Fibroblast of skin of right quadriceps (primary cell): Measurements from ENCODE around the gene ME1.
"Not testable (repeated sequence)": the region's sequence is repeated elsewhere in the genome, so short reads cannot be mapped to it uniquely, and the experiment has no call there.

ENCODE experiments used
- DNase-seq: peaks from one replicate; pipeline ENCODE4 v3.0.0-alpha.2; 2013

The ME1 gene

GRCh38 chr6:83431545-83432155 is 799 bp upstream of the ME1 start:
- no peak for DNase-seq

- peak; percentile 28 for DNase-seq
Observed at GRCh38 chr6:83429857-83430610, 817 bp downstream of the ME1 start.

GRCh38 chr6:83429269-83429668 is 1.6 kb downstream of the ME1 start:
- no peak for DNase-seq

DNA sequence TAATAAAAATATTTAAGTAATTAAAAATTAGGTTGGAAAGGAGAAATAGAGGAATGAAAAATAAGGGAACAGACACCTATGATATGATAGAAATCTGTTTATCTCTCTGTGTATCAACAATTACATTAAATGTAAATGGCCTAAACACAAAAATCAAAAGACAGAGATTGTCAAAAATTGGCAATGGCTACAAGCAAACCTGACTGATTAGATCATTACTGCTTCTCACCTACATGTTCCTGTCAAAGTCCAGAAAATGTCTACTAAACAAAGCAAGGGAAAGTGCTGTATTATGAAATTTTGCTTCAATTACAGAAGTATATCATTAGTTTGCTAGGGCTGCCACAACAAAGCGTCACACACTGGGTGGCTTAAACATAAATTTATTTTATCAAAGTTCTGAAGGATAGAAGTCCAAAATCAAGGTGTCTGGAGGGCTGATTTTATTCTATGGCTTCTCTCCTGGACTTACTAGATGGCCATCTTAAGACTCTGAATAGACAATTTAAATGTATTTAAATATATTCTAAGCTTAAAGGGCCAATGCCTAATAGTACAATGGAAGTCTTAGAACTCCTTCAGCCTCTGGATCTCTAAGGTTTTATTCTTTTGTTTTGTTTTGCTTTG is 6.3 kb downstream of the ME1 start:
- no peak for DNase-seq

GRCh38 chr6:83417880-83418663 is 12.8 kb downstream of the ME1 start:
- peak; percentile 48 for DNase-seq

- DNase-seq = no peak
Observed at GRCh38 chr6:83413068-83413467, 17.8 kb downstream of the ME1 start.

DNA sequence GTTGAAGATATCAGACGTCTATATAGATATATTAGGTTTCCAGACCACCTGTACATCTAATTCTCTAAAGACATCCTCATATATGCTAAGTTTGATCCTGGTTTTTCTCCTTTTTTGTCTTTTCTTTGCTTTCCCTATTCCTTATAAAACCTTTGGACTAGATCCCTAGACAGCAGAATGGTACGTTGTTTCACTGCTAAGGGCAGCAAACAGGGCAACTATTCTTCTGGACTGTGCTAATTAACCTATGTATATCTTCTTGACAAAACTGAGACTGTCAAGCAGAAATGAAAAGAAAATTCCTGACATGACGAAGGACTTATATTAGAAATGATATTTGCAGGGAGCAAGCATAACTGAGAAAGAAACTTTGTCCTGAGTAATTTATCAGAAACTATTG is 19.1 kb downstream of the ME1 start:
- no peak for DNase-seq

DNA sequence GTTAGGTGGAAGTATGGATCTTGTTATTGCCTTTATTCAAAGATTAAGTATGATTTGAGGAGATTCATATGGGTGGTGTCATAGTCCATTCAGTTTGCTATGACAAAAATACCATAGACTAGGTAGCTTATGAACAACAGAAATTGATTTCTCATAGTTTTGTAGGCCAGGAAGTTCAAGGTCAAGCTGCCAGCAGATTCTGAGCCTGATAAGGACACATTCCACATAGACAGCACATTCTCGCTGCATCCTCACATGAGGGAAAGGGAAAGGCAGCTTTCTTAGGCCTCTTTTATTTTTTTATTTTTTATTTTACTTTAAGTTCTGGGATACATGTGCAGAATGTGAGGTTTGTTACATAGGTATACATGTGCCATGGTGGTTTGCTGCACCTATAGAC is 27.7 kb downstream of the ME1 start:
- DNase-seq = no peak

- DNase-seq = no peak
Observed at GRCh38 chr6:83389606-83390005, 41.2 kb downstream of the ME1 start.

DNA sequence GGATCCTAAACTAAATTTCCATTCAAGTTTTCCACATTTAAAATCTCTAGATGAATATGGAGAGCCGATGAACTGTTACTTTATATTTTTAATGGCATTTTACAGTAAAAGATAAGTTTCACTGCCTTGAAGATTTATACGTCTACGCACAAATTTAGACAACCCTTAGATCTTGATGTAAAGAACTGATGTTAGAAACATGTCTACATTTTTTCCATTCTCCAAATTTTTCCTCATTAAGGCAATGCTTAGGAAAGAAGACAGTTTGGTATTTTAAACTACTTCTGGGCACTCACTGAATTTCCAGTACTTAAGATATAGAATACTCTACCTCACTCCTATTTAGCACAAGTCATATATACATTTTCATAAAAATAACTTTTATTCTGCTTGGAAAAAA is 45.4 kb downstream of the ME1 start:
- DNase-seq = no peak

DNA sequence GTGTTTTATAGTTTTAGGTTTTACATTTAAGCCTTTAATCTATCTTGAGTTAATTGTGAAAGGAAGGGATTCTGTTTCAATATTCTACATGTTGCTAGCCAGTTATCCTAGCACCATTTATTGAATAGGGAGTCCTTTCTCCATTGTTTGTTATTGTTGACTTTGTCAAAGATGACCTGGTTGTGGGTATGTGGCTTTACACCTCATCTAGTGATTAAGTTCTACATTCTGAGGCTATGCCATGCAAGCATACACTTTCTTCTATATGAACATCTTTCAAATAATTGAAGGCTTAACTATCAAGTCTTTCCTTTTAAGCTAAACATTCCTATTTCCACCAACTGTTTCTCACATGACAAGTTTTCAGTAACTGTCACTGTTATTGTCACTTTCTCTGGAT is 46.1 kb downstream of the ME1 start:
- DNase-seq = no peak

GRCh38 chr6:83381949-83382348 is 48.9 kb downstream of the ME1 start:
- no peak for DNase-seq

DNA sequence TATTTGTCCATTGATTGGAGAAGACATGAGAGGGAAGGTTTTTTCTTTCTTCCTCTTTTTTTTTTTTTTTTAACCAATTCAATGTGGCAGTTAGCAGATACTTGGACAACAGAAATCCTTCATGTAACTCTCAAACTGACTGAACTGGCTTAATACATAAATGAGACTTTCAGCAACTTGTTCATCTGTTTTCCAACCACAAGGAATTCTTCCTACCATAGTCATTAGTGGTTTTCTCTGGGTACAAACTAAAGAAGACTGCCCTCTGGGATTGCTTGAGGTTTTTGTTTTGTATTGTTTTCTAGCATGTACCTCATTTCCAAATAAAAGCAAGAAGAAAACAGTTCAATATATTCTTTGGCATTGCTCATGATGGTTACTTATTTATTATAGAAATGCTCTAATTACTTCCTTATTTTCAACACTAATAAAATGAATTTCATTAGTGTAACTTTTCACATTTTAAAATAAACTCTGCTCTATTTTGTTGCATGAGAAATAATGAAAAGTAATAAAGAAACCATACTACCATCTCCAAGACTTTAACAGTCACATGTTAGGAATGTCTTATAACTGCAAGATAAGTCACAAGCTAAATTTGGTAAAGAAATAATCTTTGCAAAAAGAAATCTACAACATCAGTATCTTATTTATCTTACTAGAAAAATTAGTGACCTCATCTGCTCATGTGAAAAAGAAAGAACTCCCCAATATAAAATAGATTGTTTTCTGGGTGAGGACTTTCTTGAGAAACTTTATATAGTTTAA is 52.0 kb downstream of the ME1 start:
- peak; percentile 82 for DNase-seq

DNA sequence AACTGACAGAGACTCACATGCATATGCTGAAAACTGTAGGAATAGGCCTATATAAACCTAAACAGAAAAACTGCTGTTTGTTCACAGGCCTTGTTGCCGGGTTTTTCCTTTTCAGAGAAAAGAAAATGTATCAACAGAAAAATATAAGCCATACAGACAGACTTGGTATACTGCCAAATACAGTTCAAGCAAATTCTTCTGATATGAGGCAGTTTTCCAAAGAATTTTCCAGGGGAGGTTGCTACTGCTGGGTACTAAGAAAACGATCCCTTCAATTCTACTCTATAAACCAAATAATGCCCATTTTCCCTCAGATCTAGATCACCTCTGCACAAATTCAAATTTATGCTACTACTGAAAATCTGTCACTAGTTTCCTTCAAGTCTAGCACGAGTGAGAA is 59.4 kb downstream of the ME1 start:
- DNase-seq = peak; percentile 72

DNA sequence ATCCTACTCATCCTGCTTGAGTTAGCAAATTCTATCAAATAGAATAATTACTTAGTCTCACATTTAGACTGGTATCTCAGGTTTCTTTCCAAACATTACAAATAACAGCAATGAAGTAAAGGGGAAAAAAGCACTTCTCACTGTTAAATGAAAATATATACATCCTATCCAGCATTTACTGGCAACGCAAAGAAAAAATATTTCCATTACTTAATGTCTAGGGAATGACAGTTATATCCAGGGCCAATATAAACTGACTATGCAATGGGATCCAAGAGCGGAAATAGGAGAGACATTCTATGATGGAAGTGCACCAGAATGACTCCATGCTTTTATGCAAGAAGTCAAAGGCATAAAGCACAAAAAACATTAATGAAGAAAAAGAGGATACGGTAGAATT is 60.3 kb downstream of the ME1 start:
- peak; percentile 57 for DNase-seq

- no peak for DNase-seq
Observed at GRCh38 chr6:83369692-83370091, 61.2 kb downstream of the ME1 start.

GRCh38 chr6:83368577-83368976 is 62.3 kb downstream of the ME1 start:
- no peak for DNase-seq

GRCh38 chr6:83367104-83367503 is 63.7 kb downstream of the ME1 start:
- no peak for DNase-seq

- peak; percentile 78 for DNase-seq
Observed at GRCh38 chr6:83365931-83366330, 64.9 kb downstream of the ME1 start.

DNA sequence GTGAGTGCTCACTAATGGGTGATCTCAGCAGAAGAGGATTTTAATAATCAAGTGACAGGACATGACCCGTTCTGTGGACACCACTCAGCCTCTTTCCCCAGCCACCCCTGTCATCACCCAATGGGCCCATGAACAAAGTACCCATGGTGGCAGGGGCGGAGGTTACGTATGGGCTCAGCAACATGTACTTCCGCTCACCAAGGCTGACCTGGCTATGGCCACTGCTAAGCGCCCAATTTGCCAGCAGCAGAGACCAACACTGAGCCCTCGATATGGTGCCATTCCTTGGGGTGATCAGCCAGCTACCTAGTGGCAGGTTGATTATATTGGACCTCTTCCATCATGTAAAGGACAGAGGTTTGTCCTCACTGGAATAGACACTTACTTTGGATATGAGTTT is 68.5 kb downstream of the ME1 start:
- not testable (repeated sequence) for DNase-seq

GRCh38 chr6:83359638-83360037 is 71.2 kb downstream of the ME1 start:
- no peak for DNase-seq

GRCh38 chr6:83354747-83355146 is 76.1 kb downstream of the ME1 start:
- no peak for DNase-seq
